HFF-Myc (cell line): ENCODE measurements around the gene TBXA2R.

ENCODE experiments used
- DNase-seq: peaks from one replicate; pipeline ENCODE4 v3.0.0-alpha.2; 2011; ENCODE audit warnings: low read depth; ENCODE audit errors: extremely low read depth
- H3K4me3 ChIP-seq: replicated peaks from 2 replicates; pipeline ENCODE4 v1.5.1; 2011; ENCODE audit warnings: low read depth, mild to moderate bottlenecking, control low read depth, low read length
- CTCF ChIP-seq: IDR thresholded peaks from 2 replicates; pipeline ENCODE4 v1.5.1; 2012; ENCODE audit warnings: mild to moderate bottlenecking, low read depth, low read length, control low read depth; ENCODE audit errors: missing control alignments

Gene TBXA2R

DNA sequence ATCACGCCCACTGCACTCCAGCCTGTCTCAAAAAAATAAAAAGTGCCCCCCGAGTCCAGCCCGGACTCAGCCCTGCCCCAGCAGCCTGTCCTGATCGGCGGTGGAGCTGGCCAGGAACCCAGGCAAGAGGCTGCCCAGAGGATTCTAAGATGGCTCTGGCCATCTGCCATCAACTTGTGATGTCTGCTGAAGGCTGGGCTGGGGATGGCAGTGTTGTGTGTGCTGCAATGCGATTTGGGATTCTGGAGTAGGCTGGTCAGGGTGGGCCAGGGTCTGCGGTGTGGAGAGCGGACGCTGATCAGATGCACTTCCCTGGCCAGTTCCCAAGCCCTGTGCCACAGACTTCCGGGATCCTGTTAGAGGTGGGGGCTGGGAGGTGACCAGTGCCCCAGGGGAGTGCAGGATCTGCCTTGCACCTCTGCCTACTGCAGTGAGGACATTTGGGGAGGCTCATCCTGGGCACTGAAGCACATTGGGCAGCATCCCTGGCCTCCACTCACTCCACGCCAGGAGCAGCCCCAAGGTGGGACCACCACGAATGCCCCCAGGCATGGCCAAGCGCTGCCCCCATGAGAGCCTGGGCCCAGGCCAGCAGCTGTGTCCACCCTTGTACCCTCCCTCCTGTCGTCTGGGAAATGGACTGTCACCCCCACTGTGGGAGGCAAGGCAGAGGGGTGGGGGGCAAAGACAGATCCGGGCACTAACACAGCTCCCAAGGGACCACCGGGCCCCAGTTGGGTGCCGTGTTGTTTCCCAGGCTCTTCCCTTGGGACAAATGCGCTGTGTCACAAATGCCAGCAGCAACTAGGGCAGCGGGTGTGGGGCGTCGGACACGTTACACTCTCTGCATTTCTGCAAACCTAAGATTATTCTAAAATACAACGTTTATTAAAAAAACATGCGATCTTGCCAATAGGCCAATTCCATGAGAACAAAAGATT is 3.4 kb upstream of the TBXA2R start:
- H3K4me3 ChIP-seq, result no peak overlapping the region
- no peak for DNase-seq
- no peak for TF ChIP-seq CTCF

DNA sequence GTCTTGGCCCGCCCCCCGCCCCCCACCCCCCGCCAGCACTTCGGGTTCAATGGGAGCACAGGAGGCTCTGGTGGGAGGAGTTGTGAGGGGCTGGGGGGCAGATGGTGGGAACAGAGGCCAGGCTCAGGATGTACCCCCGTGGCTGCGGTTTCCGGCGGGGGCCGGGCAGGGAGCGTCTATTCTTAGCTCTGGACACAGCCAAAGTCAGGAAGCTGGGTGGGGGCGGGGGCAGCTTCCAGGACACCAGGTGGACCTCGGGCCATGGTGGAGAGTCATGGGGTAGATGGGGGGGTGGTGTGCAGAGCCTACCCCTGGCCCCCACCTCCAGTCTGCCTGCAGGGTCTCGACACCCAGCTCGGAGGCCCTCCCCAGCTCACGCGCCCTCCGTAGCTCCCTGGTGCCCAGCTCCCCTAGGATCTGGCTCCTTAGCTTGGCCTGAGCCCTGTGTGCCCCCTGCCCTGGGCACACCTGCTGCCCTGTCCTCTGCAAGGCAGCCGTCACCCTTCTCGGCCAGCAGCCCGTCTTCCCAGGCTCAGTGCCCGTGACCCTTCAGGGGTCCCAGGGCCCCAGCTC is 2.2 kb upstream of the TBXA2R start:
- no peak for TF ChIP-seq CTCF
- DNase-seq, result no peak
- H3K4me3 ChIP-seq, result no peak overlapping the region

DNA sequence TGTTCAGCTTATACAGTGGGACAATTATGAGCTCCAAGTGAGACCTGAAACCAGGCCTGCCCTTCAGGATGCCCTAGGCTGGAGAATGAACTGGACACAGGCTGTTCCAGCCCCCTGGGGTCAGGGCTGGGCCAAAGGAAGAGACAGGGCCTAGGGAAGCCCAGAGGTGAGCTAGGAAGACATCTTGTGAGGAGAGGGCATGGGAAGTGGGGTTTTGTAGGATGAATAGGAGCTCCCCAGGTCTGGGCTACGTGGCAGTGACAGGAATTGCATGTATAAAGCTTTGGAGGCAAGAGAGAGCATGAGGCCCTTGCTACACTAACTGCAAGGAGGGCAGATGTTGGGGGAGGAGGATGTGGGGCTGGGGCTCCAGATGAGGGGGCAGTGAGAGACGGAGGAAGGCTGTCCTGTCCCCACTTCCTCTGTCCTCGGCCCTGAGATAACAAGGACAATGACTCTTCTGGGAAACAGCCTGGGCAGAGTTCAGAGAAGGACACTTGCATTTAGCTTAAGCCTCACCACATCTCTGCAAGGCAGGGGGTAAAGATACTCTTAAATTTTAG is 1.5 kb upstream of the TBXA2R start:
- TF ChIP-seq CTCF, result no peak
- no peak overlapping the region for H3K4me3 ChIP-seq
- DNase-seq, result no peak

DNA sequence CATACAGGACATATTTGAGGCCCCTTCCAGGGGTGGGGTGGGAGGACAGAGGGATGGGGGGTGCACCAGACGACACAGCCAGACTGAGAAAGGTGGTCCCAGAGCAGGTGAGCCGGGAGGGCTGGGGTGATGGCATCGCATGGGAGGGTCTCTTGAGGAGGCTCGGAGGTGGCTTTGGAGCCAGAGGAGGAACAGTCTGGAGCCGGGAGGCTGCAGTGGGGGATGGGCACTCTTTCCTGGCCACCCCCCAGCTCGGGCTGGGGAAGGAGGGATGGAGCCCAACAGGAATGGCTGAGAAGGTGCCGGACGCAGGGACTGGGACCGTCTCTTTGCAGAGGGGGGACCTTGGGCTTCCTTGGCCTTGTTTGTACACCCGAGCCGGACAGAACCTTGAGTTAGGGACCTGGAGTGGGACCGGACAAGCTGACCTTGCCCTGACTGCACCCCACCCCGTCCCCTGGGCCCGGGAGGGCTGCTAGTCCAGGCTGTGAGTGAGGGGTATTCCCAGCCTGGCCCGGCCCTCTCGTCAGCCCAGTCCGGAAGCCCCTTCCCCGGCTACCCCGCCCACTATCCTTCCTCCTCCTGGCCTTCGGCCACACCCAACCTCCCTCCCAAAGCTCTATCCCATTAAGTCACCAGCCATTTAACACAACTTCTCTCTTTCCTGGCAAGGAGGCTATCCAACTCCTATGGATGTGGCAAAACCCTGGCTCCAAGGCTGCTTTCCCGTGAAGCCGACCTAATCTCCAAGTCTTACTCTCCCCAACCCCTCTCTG is 816 bp upstream of the TBXA2R start:
- DNase-seq, result no peak
- peak overlapping the region; percentile 37 for H3K4me3 ChIP-seq
- TF ChIP-seq CTCF, result no peak

- H3K4me3 ChIP-seq, result peak overlapping the region; percentile 37
- DNase-seq, result no peak
- no peak for TF ChIP-seq CTCF
Measured at GRCh38 chr19:3606174-3606689, 443 bp downstream of the TBXA2R start.

DNA sequence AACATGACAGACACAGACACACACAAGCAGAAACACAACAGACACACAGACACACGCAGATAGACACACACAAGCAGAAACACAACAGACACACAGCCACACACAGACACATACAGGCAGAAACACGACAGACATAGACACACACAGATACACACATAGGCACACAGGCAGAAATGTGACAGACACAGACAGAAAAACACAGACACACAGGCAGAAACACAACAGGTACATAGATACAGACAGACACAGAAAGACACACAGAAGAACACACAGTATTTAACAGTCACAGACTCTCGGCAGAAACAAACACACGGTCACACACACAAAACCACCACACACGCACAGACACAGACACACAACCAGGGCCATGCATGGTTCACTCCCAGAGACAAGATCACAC is 905 bp downstream of the TBXA2R start:
- no peak for DNase-seq
- H3K4me3 ChIP-seq, result peak overlapping the region; percentile 37
- TF ChIP-seq CTCF, result no peak
